ENCODE results near the gene COL11A1.

The COL11A1 gene

DNA sequence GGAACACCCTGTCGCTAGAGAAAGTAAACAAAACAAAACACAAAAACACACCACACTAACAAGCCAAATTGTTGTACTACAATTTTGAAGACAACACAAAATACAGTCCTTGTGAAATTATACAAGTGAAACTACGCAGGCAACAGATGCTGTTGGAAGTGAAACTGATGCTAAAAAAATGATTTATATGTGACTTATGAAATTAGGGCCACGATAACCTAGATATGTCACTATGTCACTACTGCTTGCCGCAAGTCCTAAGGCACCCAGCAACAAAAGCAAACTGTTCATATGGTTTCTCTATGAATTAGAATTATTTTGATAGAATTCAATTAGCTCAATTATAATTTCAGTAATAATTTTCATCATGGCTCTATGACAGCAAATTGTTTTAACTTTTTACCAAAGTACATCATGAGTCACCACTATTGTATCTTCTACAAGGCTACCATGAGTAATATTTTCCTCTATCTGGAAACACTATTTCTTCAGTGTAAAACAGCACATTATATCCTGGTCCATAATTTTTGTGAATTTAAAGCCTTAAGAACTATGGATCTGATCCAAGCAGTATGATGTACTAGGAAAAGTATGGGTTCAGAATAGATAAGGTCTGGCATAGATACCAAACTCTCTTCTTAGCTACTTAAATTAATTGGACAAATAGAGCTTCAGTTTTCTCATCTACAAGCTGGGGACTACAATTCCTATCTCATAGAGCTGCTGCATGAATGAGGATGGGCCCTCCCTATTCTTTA lies 216.3 kb downstream of the COL11A1 start:
- FAIRE-seq (no peak), DNase-seq (ENCODE audit: insufficient read length, low spot score) (no peak)
- TF ChIP-seq, protein P1, sequence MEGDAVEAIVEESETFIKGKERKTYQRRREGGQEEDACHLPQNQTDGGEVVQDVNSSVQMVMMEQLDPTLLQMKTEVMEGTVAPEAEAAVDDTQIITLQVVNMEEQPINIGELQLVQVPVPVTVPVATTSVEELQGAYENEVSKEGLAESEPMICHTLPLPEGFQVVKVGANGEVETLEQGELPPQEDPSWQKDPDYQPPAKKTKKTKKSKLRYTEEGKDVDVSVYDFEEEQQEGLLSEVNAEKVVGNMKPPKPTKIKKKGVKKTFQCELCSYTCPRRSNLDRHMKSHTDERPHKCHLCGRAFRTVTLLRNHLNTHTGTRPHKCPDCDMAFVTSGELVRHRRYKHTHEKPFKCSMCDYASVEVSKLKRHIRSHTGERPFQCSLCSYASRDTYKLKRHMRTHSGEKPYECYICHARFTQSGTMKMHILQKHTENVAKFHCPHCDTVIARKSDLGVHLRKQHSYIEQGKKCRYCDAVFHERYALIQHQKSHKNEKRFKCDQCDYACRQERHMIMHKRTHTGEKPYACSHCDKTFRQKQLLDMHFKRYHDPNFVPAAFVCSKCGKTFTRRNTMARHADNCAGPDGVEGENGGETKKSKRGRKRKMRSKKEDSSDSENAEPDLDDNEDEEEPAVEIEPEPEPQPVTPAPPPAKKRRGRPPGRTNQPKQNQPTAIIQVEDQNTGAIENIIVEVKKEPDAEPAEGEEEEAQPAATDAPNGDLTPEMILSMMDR (IDR thresholded peaks at IDR 0.05; ENCODE audit: insufficient read depth, missing control alignments), result no peak

DNA sequence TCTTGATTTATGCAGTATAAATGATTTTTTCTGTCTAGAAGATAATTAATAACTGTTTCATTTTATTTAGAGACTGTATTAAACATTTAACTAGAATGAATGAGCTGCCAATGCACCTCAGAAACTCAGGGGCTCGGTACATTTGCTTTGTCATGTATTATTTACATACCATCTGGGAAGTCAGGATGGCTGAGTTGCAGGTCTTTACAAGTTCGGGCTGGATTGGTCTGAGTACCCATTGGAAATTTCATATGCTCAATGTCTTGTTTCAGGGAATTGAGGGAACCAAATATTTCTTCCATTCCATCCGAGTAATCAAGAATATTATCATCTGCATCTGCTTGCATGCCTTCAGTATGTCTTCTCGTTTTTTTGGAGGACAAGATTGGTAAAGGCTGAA lies 221.7 kb downstream of the COL11A1 start:
- FAIRE-seq, result no peak
- DNase-seq (ENCODE audit: insufficient read length, low spot score), result no peak
- TF ChIP-seq, protein P1 (IDR thresholded peaks at IDR 0.05; ENCODE audit: insufficient read depth, missing control alignments), result no peak

DNA sequence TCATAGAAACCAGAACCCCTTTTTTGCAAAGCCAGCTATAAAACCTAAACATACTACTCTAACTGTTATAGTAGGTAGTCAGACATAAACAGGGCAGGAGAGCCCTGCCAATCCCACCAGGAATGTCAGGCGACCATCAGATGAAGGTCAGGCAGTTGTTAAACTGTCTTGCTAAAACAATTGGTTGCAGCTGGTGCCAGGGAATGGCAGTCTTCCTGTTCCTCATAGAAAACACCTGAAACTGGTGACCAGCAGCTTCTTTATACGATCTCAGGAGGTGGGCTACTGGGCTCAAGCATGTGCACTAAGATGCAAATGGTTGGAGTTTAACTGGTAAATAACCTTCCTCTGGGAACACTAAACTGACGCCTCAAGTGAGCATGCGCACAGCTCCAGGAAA lies 224.1 kb downstream of the COL11A1 start:
- DNase-seq (ENCODE audit: insufficient read length, low spot score), result no peak
- TF ChIP-seq, protein P1 (IDR thresholded peaks at IDR 0.05; ENCODE audit: insufficient read depth, missing control alignments), result no peak
- FAIRE-seq, result no peak

DNA sequence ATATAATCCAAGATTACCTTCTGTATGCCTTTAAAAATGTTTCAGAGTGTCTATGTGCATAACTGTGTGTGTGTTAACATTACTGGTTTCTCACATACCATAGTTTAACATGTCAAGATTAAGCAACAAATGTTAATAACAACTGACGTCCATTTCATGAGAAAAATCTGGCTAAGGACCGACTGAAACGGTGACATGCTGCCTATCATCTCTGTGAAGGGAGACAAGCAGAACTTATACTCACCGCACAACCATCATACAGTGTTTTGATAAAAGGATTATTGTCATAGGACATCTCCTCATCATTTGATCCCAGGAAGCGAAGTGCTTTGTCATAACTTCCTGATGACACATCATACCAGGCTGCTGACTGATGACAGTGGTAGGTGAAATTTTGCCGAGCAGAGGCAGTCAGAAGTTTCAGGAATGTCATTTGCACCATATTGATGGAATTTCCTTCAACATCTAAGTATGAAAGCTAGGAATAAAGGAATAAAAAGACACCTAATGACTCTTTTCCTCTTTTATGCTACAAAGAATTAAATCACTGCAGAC lies 228.8 kb downstream of the COL11A1 start:
- FAIRE-seq (peak; percentile 35), DNase-seq (ENCODE audit: insufficient read length, low spot score) (no peak)
- TF ChIP-seq, protein P1 (IDR thresholded peaks at IDR 0.05; ENCODE audit: insufficient read depth, missing control alignments), result no peak

DNA sequence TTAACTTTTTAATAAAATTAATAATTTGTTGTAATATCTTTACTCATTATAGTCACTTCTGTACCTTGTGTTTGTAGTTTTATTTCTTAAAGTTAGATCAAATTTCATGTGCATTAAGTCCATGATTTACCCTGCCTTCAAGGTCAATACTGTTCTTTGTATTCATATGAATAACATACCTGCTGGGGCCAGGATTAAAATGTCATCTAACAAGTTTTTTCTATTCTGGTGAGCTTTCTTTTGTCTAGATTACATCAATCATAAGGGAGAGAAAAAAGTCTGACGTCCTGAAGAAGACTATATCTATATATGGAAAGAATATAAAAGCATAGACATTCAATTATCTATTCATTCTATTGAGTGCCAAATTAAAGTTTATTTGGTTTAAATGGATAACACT lies 232.6 kb downstream of the COL11A1 start:
- FAIRE-seq (no peak), DNase-seq (ENCODE audit: insufficient read length, low spot score) (no peak)
- TF ChIP-seq, protein P1 (IDR thresholded peaks at IDR 0.05; ENCODE audit: insufficient read depth, missing control alignments), result no peak

DNA sequence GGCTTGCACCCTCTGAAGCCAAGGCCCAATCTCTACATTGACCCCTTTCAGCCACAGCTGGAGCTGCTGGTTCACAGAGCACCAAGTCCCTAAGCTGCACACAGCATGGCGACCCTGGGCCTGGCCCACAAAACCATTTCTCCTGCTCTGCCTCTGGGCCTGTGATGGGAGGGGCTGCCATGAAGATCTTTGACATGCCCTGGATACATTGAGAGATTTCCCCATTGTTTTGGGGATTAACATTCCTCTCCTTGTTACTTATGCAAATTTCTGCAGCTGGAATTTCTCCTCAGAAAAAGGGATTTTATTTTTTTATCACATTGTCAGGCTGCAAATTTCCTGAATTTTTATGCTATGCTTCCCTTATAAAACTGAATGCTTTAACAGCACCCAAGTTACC lies 235.8 kb downstream of the COL11A1 start:
- no peak for FAIRE-seq
- TF ChIP-seq, protein P1 (IDR thresholded peaks at IDR 0.05; ENCODE audit: insufficient read depth, missing control alignments), result no peak
- no peak for DNase-seq (ENCODE audit: insufficient read length, low spot score)

DNA sequence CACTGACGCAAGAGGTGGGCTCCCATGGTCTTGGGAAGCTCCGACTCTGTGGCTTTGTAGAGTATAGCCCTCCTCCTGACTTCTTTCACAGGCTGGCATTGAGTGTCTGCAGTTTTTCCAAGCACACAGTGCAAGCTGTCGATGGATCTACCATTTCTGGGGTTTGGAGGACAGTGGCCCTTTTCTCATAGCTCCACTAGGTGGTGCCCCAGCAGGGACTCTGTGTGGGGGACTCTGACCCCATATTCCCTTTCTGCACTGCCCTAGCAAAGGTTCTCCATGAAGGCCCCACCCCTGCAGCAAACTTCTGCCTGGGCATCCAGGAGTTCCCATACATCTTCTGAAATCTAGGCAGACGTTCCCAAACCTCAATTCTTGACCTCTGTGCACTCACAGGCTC lies 236.2 kb downstream of the COL11A1 start:
- FAIRE-seq, result no peak
- TF ChIP-seq, protein P1 (IDR thresholded peaks at IDR 0.05; ENCODE audit: insufficient read depth, missing control alignments), result no peak
- no peak for DNase-seq (ENCODE audit: insufficient read length, low spot score)
